Psoas muscle (tissue), 8 donors: ENCODE data around the gene SORBS2. TPM values are rescaled to one million over a fixed set of nuclear protein-coding genes. Genes with fewer than 3 reads are reported as not detected.
A peak's percentile ranks its signal among the peaks of the same experiment; 100 is the strongest.

Experiments
- ATAC-seq, 4 donors: fragments of 200-7000 bp; cut with Tn5 transposase; one replicate each; pipeline ENCODE4 v1.9.1; 2020; ENCODE audit warnings: moderate library complexity in 3 of 4, mild to moderate bottlenecking in 2 of 4
- DNase-seq, 2 donors: peaks; one replicate each; pipeline ENCODE4 v3.0.0-alpha.2; 2020
- H3K27ac ChIP-seq: fragments of 200-600 bp; one replicate; pipeline ENCODE4 v1.8.0; 2022
- H3K27me3 ChIP-seq, 3 donors: fragments of 200-600 bp in 1 of 3; one replicate each; pipeline versions ENCODE4 v1.6.1 to v1.8.0; 2013 to 2022; ENCODE audit warnings: low read length in 2 of 3, mild to moderate bottlenecking in 2 of 3, moderate library complexity in 1 of 3; ENCODE audit not compliant: insufficient read depth in 3 of 3
- H3K36me3 ChIP-seq, 2 donors: fragments of 200-600 bp in 1 of 2; one replicate each; pipeline versions ENCODE4 v1.6.1 to v1.8.0; 2013 to 2022; ENCODE audit warnings: low read depth in 1 of 2, mild to moderate bottlenecking in 1 of 2, moderate library complexity in 1 of 2; ENCODE audit not compliant: insufficient read depth in 1 of 2
- H3K4me1 ChIP-seq: fragments of 200-600 bp; one replicate; pipeline ENCODE4 v1.8.0; 2022
- H3K4me3 ChIP-seq: fragments of 200-600 bp; one replicate; pipeline ENCODE4 v1.8.0; 2022; ENCODE audit warnings: mild to moderate bottlenecking
- H3K9me3 ChIP-seq: fragments of 200-600 bp; one replicate; pipeline ENCODE4 v1.8.0; 2022
- WGBS, 3 donors: extraction: QIAGEN DNeasy Blood & Tissue Kit; methylation state at CpG; one replicate each; pipeline versions ENCODE4 v1.1.6 to v1.1.7; 2013; 5-methylcytosine and 5-hydroxymethylcytosine counted together
- intact Hi-C, 2 donors: fragments of 100-400 bp; cut with DNase I; formaldehyde crosslinking; loops; one replicate each; pipeline versions ENCODE4 v1.11.0 to v1.14.2; 2022
- polyA plus RNA-seq, 3 donors: library from polyadenylated mRNA; stranded (reverse); fragments of 200-250 nt; gene quantifications; one replicate each; pipeline ENCODE4 v1.2.3, GENCODE V29; 2013
- total RNA-seq, 4 donors: library from RNA; stranded (reverse); fragmentation: NEBNext Ultra II Directional in 2 of 4; extraction: Animal tissue kit (Norgen Biotek cat#: 25700) in 2 of 4; gene quantifications; one replicate each; pipeline versions ENCODE4 v1.2.1 to v1.2.4, GENCODE V29; 2021 to 2023
- TF ChIP-seq, protein P1 (sequence below): fragments of 200-600 bp; IDR thresholded peaks from one replicate; pipeline ENCODE4 v1.8.0; 2022; ENCODE audit warnings: antibody characterized with exemption
- donor health status: healthy with polysubstance abuse.
- donor health status: DM: no; HTN: no; CAD: no; lungs with moderate emphysema.
- donor health status: Bipolar disorder and iron deficiency.
- donor health status: healthy.
- donor health status: DM: yes; HTN: yes; CAD: no.
- donor health status: DM: no; HTN: no; CAD: no.
- donor health status: DM: no; HTN: no; CAD: no.
- donor health status: DM: yes; HTN: yes; CAD: no.

Gene SORBS2
- total and polyA plus RNA-seq, 7 donors: 2.5 to 30.4 (median 7.2) TPM

DNA sequence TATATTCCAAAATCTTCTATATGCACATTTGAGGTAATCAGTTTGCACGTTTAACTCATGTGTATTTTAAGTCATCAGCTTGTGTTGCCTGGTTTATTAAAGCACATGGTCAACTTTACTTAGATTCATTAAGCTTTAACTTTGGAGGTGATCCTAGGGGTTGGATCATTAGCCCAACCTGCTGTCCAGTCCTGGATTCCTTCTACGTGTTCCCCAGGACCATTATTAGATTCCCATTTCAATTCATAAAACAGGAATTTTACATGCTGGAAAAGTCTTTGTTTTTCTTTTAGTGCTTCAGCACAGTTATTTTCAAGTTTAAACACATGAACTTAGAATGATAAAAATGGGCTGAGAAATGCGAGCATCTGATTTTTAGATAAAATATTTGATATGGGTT is 132.5 kb downstream of the SORBS2 start:
- no peak overlapping the region for H3K4me3 ChIP-seq
- no peaks in the 10 kb centered on the region for H3K36me3 ChIP-seq
- ATAC-seq (no peak), DNase-seq (no peak)
- TF ChIP-seq, protein P1, sequence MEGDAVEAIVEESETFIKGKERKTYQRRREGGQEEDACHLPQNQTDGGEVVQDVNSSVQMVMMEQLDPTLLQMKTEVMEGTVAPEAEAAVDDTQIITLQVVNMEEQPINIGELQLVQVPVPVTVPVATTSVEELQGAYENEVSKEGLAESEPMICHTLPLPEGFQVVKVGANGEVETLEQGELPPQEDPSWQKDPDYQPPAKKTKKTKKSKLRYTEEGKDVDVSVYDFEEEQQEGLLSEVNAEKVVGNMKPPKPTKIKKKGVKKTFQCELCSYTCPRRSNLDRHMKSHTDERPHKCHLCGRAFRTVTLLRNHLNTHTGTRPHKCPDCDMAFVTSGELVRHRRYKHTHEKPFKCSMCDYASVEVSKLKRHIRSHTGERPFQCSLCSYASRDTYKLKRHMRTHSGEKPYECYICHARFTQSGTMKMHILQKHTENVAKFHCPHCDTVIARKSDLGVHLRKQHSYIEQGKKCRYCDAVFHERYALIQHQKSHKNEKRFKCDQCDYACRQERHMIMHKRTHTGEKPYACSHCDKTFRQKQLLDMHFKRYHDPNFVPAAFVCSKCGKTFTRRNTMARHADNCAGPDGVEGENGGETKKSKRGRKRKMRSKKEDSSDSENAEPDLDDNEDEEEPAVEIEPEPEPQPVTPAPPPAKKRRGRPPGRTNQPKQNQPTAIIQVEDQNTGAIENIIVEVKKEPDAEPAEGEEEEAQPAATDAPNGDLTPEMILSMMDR: no peak
- H3K27ac ChIP-seq: no peak overlapping the region
- intact Hi-C loops: no loop called here
- no peaks in the 10 kb centered on the region for H3K4me1 ChIP-seq
- H3K9me3 ChIP-seq: no peaks in the 10 kb centered on the region
- WGBS, 3 donors: 75 to 78% (median 76%) methylated on average over 3 of the region's 3 CpGs
- no peaks in the 10 kb centered on the region for H3K27me3 ChIP-seq

DNA sequence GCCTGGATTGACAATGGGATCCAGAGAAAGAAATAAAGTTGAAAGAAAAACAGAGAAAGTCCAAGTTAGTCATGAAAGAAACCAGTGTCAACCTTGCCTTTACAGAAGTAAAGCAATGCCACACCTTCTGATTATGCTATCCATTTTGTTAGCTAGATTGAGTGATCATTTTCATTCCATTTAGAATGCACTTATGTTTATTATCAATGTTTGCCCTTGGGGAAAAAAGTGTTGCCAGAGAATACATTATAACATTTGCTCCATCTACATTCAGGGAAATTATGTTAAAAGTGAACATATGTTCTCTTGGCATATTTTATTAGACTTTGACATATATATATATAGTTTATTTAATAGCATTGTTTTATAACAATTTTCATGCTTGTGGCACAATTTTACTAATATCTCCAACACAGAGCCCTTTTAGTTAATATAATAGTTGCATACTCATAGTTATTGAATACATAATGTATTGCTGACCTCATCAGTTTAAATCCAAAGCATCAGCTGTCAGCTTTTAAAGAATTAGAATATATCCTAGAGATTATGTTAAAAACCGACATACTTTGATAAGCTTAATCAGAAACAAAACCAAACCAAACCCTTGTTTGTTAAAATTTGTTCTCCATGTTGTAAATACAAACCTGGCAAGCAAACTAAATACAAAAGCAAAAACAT is 134.2 kb downstream of the SORBS2 start:
- no peak for ATAC-seq
- TF ChIP-seq, protein P1: no peak
- WGBS, 3 donors: 91 to 100% (median 91%) methylated on average over 1 of the region's 1 CpG

DNA sequence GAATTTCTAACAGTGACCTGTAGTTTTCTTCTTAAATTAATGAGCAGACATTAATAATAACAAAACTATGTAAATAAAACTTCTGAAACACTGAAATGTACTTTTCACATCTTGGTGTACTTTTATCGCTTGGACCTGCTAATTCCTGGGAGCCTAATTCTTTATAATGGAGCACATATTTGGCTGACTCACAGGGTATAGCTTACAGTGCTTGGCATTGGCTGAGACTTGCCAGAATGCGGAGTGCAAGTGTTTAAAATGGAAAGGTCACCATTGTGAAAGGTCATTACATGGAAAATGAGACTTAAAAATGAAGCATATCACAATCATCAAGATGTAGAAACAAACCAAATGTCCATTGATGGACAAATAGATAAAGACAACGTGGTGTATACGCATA is 139.4 kb downstream of the SORBS2 start:
- H3K27me3 ChIP-seq: no peaks in the 10 kb centered on the region
- H3K36me3 ChIP-seq: no peaks in the 10 kb centered on the region
- H3K27ac ChIP-seq: no peak overlapping the region
- no peak overlapping the region for H3K4me3 ChIP-seq
- H3K9me3 ChIP-seq: no peaks in the 10 kb centered on the region
- intact Hi-C loops: no loop called here
- DNase-seq (no peak), ATAC-seq (peak in 2 of 4 donors; percentile 59 to 66)
- 41 to 43% (median 41%) methylated on average over 4 of the region's 4 CpGs for WGBS, 3 donors
- TF ChIP-seq, protein P1: no peak
- peaks cover 27% of the 10 kb centered on the region for H3K4me1 ChIP-seq

More for the DNA sequence above, 134.2 kb downstream of the SORBS2 start:
- Histone ChIP-seq H3K4me1 (peaks cover 6% of the 10 kb centered on the region), H3K4me3 (no peak overlapping the region), H3K9me3 (no peaks in the 10 kb centered on the region), H3K36me3 (no peaks in the 10 kb centered on the region), H3K27ac (no peak overlapping the region), H3K27me3 (no peaks in the 10 kb centered on the region)
- intact Hi-C loops: no loop called here
- no peak for DNase-seq

DNA sequence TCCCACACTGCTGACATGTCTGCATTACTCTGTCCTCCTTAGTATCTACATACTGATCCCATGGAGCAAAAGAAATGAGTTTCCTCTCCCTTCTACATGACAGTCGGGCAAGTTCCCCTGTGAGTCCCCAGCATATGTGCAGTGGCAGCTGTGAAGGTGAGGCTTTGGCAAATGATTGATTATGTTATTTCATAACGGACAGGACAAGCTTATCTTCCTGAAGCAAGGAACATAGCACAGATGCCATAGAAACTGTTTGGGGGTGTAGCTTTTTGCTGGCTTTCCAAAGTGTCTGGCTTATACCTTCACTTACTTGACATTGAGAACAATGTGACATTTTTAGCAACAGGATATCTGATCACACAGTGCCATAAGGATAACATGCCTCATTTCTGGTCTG is 139.8 kb downstream of the SORBS2 start:
- intact Hi-C loops: no loop called here
- H3K4me3 ChIP-seq: no peak overlapping the region
- H3K36me3 ChIP-seq: no peaks in the 10 kb centered on the region
- H3K9me3 ChIP-seq: no peaks in the 10 kb centered on the region
- H3K4me1 ChIP-seq: peaks cover 27% of the 10 kb centered on the region
- no peak overlapping the region for H3K27ac ChIP-seq
- WGBS, 3 donors: 8 to 39% (median 32%) methylated on average over 2 of the region's 2 CpGs
- H3K27me3 ChIP-seq: no peaks in the 10 kb centered on the region
- TF ChIP-seq, protein P1: no peak
- DNase-seq: no peak
- ATAC-seq: peak in 2 of 4 donors; percentile 27 to 29

DNA sequence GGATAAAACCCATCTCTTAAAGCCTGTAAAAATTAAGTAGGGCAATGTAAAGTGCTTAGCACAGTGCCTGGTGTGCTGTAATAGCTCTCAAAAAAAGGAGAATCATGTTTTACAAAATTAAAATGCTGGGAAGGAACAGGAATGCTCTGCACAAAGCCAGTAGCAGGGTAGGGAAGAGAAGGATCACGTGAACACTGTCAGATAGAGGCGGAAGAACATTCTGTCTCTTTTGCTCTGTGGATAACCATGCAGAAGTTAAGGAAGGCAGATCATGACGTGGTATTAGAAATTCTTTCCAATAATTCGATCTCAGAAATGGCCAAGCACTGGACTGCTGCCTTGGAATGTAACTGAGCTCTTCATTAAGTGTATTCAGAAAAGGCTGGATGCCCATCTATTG is 140.5 kb downstream of the SORBS2 start:
- Histone ChIP-seq H3K27ac (no peak overlapping the region), H3K4me3 (no peak overlapping the region), H3K4me1 (peaks cover 27% of the 10 kb centered on the region), H3K27me3 (no peaks in the 10 kb centered on the region), H3K36me3 (no peaks in the 10 kb centered on the region), H3K9me3 (no peaks in the 10 kb centered on the region)
- DNase-seq (no peak), ATAC-seq (peak in 1 of 4 donors; percentile 63)
- WGBS, 3 donors: 46 to 55% (median 48%) methylated on average over 4 of the region's 4 CpGs
- TF ChIP-seq, protein P1: no peak
- intact Hi-C loops: no loop called here
